WTC11 (cell line): Measurements from ENCODE around the gene AHNAK. TPM values are rescaled to one million over a fixed set of nuclear protein-coding genes. Genes with fewer than 3 reads are reported as not detected.

Experiments
- ATAC-seq: fragments of 200-7000 bp; cut with Tn5 transposase; 2 replicates; pipeline ENCODE4 v1.10.0; 2021; ENCODE audit warnings: mild to moderate bottlenecking, moderate library complexity
- CTCF ChIA-PET: fragments of 300-600 bp; sonication (Branson Sonifier 250); formaldehyde crosslinking; loops from one replicate; lab custom pipeline; 2021; ENCODE audit warnings: antibody characterized with exemption; lab: Charles Lee
- POLR2A ChIA-PET: fragments of 350-600 bp; sonication (Branson Sonifier 250); formaldehyde crosslinking; loops from one replicate; lab custom pipeline; 2021; ENCODE audit warnings: antibody characterized with exemption; lab: Charles Lee
- DNase-seq: peaks from one replicate; pipeline ENCODE4 v3.0.0; 2021; ENCODE audit warnings: low spot score
- H3K27ac Mint-ChIP-seq: 2 replicates; pipeline ENCODE4 v1.8.0; 2021; ENCODE audit warnings: mixed read lengths
- H3K27me3 Mint-ChIP-seq: 2 replicates; pipeline ENCODE4 v1.8.0; 2021; ENCODE audit warnings: low read depth, mild to moderate bottlenecking, moderate library complexity, mixed read lengths
- H3K36me3 Mint-ChIP-seq: 2 replicates; pipeline ENCODE4 v1.8.0; 2021; ENCODE audit warnings: mixed read lengths
- H3K4me1 Mint-ChIP-seq: 2 replicates; pipeline ENCODE4 v1.8.0; 2022; ENCODE audit warnings: mixed read lengths
- H3K4me3 Mint-ChIP-seq: 2 replicates; pipeline ENCODE4 v1.8.0; 2021; ENCODE audit warnings: mild to moderate bottlenecking, moderate library complexity, mixed read lengths
- H3K9me3 Mint-ChIP-seq: 2 replicates; pipeline ENCODE4 v1.8.0; 2021; ENCODE audit warnings: mixed read lengths
- ATF6 ChIP-seq: sonication (generic); formaldehyde crosslinking; IDR thresholded peaks from 2 replicates; pipeline ENCODE4 v1.8.1; 2023; ENCODE audit warnings: mild to moderate bottlenecking, missing genetic modification reagents
- CREM ChIP-seq: sonication (generic); formaldehyde crosslinking; IDR thresholded peaks from 2 replicates; pipeline ENCODE4 v1.8.1; 2022; ENCODE audit warnings: mild to moderate bottlenecking, missing genetic modification reagents, moderate library complexity
- CTCF ChIP-seq: fragments of 200-600 bp; IDR thresholded peaks from 2 replicates; pipeline ENCODE4 v1.8.0; 2022; ENCODE audit warnings: antibody characterized with exemption
- EMX1 ChIP-seq: fragments of 250-450 bp; sonication (Bioruptor Pico); IDR thresholded peaks from 2 replicates; pipeline ENCODE4 v1.8.0; 2021; ENCODE audit warnings: mild to moderate bottlenecking
- ETV6 ChIP-seq: sonication (generic); formaldehyde crosslinking; IDR thresholded peaks from 2 replicates; pipeline ENCODE4 v1.8.1; 2022; ENCODE audit warnings: mild to moderate bottlenecking, missing genetic modification reagents
- FOXK1 ChIP-seq: sonication (generic); formaldehyde crosslinking; IDR thresholded peaks from 2 replicates; pipeline ENCODE4 v1.8.0; 2022; ENCODE audit warnings: mild to moderate bottlenecking, moderate library complexity, missing genetic modification reagents
- GRHL2 ChIP-seq: fragments of 250-450 bp; sonication (Bioruptor Pico); IDR thresholded peaks from 2 replicates; pipeline ENCODE4 v1.8.0; 2022; ENCODE audit warnings: mild to moderate bottlenecking, moderate library complexity; ENCODE audit not compliant: insufficient replicate concordance, severe bottlenecking
- HMGA2 ChIP-seq: fragments of 250-450 bp; sonication (Bioruptor Pico); IDR thresholded peaks from 2 replicates; pipeline ENCODE4 v1.4.0; 2021; ENCODE audit warnings: mild to moderate bottlenecking, moderate library complexity
- IRF1 ChIP-seq: sonication (generic); formaldehyde crosslinking; IDR thresholded peaks from 2 replicates; pipeline ENCODE4 v1.8.0; 2023; ENCODE audit warnings: missing genetic modification reagents
- IRF2 ChIP-seq: sonication (generic); formaldehyde crosslinking; IDR thresholded peaks from 2 replicates; pipeline ENCODE4 v1.8.0; 2022; ENCODE audit warnings: low read depth, missing genetic modification reagents, borderline replicate concordance
- SMAD4 ChIP-seq: sonication (generic); formaldehyde crosslinking; IDR thresholded peaks from 2 replicates; pipeline ENCODE4 v1.8.0; 2022; ENCODE audit warnings: mild to moderate bottlenecking, missing genetic modification reagents
- SP1 ChIP-seq: sonication (generic); formaldehyde crosslinking; conservative IDR thresholded peaks from 2 replicates; pipeline ENCODE4 v1.8.1; 2022; ENCODE audit warnings: missing genetic modification reagents
- TCF7 ChIP-seq: sonication (generic); formaldehyde crosslinking; IDR thresholded peaks from 2 replicates; pipeline ENCODE4 v1.8.0; 2022; ENCODE audit warnings: mild to moderate bottlenecking, low read depth, missing genetic modification reagents, moderate library complexity
- USF2 ChIP-seq: sonication (generic); formaldehyde crosslinking; IDR thresholded peaks from 2 replicates; pipeline ENCODE4 v1.8.1; 2023; ENCODE audit warnings: mild to moderate bottlenecking, missing genetic modification reagents, moderate library complexity
- ZNF281 ChIP-seq: sonication (generic); formaldehyde crosslinking; IDR thresholded peaks from 2 replicates; pipeline ENCODE4 v1.8.0; 2023; ENCODE audit warnings: mild to moderate bottlenecking, missing genetic modification reagents
- ZNF396 ChIP-seq: fragments of 250-450 bp; sonication (Bioruptor Pico); IDR thresholded peaks from 2 replicates; pipeline ENCODE4 v1.8.0; 2021; ENCODE audit warnings: mild to moderate bottlenecking, moderate library complexity, borderline replicate concordance
- total RNA-seq: library from RNA; stranded (reverse); gene quantifications from 3 replicates; pipeline ENCODE4 v1.2.3, GENCODE V29; 2021

Gene AHNAK
- total RNA-seq, 1 experiment from 2014 or later, result 21.0 TPM

GRCh38 chr11:62544581-62545436 lies 1.8 kb downstream of the AHNAK start:
- CTCF ChIA-PET, result interaction anchor here (0.6 to 13.3 kb wide), 14 partner anchors 11 to 155 kb away, joined by 3 to 552 read pairs (median 10); partner anchors contain the start of genes EML3, LBHD1, SCGB1A1 and TUT1
- TF ChIP-seq IRF1 (0 out of 2 replicates have a peak, but pooled peaks have one; percentile 22), FOXK1 (no peak), ATF6 (no peak), CTCF (no peak), EMX1 (CRISPR knock-in tag) (no peak)
- ATAC-seq, result no peak
- H3K27ac Mint-ChIP-seq, result no peak overlapping the region
- no peaks in the 10 kb centered on the region for H3K36me3 Mint-ChIP-seq
- H3K4me1 Mint-ChIP-seq, result peaks cover 43% of the 10 kb centered on the region
- POLR2A ChIA-PET, result interaction anchor here (0.7 to 2.0 kb wide), 10 partner anchors 14 to 120 kb away, joined by 3 to 9 read pairs (median 4); partner anchors contain the start of genes C11orf98, CSKMT, EEF1G and TUT1
- H3K4me3 Mint-ChIP-seq, result peak overlapping the region; percentile 82
- no peaks in the 10 kb centered on the region for H3K9me3 Mint-ChIP-seq
- peaks cover 84% of the 10 kb centered on the region for H3K27me3 Mint-ChIP-seq
- DNase-seq, result no peak

- DNase-seq (no peak), ATAC-seq (no peak)
- H3K4me1 Mint-ChIP-seq, result peaks cover 45% of the 10 kb centered on the region
- peak overlapping the region; percentile 82 for H3K4me3 Mint-ChIP-seq
- ChIA-PET POLR2A (interaction anchor here (1.2 to 2.0 kb wide), 4 partner anchors 12 to 48 kb away, joined by 3 to 9 read pairs (median 4); partner anchors contain the start of gene TUT1), CTCF (interaction anchor here (0.6 to 13.3 kb wide), 28 partner anchors 12 to 341 kb away, joined by 3 to 552 read pairs (median 14); partner anchors contain the start of genes B3GAT3, EEF1G, EML3 and LBHD1)
- H3K9me3 Mint-ChIP-seq, result no peaks in the 10 kb centered on the region
- H3K27ac Mint-ChIP-seq, result no peak overlapping the region
- TF ChIP-seq ETV6 (CRISPR knock-in tag) (no peak), SP1 (no peak), USF2 (CRISPR knock-in tag) (no peak), HMGA2 (no peak), SMAD4 (CRISPR knock-in tag) (no peak), CREM (no peak), GRHL2 (CRISPR knock-in tag) (no peak), IRF2 (CRISPR knock-in tag) (no peak), TCF7 (CRISPR knock-in tag) (no peak), ZNF281 (CRISPR knock-in tag) (no peak), ZNF396 (CRISPR knock-in tag) (no peak)
- peaks cover 74% of the 10 kb centered on the region for H3K27me3 Mint-ChIP-seq
- H3K36me3 Mint-ChIP-seq, result no peaks in the 10 kb centered on the region
These were observed 2.7 kb downstream of the AHNAK start for GRCh38 chr11:62543680-62544444.
